Hematopoietic multipotent progenitor cell treated with erythropoietin and hydrocortisone succinate and interleukin-3 and kit ligand, for 6 days (in vitro differentiated cells): Measurements from ENCODE around the gene C1QA.

ENCODE experiments used
- DNase-seq: peaks from one replicate; pipeline ENCODE4 v3.0.0-alpha.2; 2015

Gene C1QA

GRCh38 chr1:22613572-22613918, 22.9 kb upstream of the C1QA start:
- DNase-seq = no peak

DNA sequence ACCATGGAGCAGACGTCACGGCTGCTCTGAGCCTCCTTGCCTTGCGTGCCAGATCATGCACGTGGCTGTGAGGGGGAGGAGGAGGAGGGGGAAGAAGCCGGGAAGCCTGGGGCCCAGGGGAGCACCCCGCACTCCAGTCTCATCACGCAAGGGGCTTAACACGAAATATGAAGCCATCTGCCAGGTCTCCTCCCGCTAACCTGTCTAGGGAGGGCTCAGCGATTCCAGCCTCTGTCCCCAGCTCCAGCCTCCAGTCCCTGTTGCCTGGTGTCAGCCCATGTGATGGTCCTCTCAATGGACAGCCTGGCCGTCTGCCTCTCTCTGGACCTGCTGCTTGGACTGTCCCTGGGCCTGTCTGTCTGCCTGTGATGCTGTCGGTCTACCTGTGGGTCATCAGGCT, 22.5 kb upstream of the C1QA start:
- no peak for DNase-seq

DNA sequence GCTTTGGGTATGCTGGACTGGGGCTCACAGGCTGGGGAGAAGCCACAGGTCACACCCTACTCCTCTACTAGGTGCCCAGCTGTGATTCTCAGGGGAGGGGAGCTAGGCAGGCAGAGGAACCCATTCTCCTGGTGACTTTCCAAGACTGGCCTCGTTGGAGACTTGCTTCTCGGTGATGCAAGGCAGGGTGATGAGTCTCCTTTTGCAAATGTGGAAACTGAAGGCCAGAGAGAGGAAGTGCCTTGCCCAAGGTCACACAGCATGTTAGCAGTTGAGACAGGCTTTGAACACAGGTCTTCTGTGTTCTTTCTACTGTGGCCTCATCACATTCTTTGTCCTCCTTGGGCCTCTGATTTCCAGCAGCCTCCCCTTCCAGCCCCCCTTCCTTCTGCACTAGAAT, 20.5 kb upstream of the C1QA start:
- no peak for DNase-seq

DNA sequence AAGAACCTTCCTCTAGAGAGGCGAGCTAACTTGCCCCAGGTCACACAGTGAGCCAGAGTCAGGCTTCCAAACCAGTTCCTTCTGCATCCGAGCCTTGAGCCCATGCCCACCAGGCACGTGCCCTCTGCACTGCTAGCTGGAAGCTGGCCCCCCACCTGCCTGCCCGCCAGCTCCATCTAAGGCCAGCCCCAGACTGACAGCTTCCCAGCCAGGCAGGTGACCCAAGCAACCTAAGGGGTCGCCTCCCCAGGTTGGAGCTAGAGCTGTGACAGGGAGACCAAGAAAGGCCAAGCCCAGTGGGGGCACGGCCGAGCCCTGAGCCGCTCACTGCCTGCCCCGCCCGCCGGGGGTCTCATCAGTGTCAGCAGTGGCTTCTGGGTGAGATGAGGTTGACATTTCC, 19.9 kb upstream of the C1QA start:
- DNase-seq = no peak

- no peak for DNase-seq
Observed at GRCh38 chr1:22618056-22618455, 18.4 kb upstream of the C1QA start.

GRCh38 chr1:22619252-22619651, 17.2 kb upstream of the C1QA start:
- DNase-seq = peak; percentile 9

- no peak for DNase-seq
Observed at GRCh38 chr1:22619798-22620197, 16.6 kb upstream of the C1QA start.

GRCh38 chr1:22621761-22622160, 14.7 kb upstream of the C1QA start:
- no peak for DNase-seq

GRCh38 chr1:22625262-22625925, 11.0 kb upstream of the C1QA start:
- DNase-seq = peak; percentile 30

DNA sequence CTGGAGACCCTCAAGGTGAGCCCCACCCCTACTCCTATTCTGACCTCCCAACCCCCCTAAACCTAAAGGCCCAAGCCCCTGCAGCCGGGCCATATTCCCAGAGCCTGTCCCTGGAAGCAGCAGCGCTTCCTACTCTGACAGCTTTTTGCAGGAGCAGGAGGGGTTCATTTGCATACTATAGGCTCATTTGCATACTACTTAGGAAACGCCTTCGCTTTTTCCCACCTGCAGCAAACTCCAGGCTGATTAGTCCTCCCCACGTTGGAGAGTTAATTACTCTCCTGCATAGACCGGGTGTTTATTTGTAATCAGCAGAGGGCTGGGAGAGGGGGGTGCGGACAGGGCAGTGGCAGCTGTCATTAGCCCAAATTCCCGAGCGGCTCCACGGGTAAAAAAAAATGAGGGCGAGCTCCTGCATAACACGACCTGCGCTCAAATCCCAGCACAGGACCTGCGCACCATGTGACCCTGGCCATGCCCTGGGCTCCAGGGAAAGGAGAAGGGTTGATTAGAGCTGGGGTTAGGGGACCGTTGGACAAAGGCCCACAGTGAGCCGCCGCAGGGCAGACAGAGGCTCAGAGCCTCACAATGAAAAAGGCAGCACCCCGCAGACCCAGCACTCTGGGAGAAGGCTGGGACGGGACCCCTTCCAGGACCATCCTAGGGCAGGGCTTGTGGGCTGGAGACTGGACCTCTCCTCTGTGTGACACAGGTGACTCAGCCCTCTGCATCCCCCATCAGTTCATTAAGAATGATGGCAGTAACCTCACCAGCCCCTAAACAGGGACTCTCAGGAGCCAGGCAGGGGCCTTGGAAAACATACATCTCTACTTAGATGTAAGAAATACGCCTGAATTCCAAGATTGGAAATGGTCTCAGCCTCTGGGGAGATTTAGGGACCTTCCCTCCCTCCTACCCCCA, 9.9 kb upstream of the C1QA start:
- DNase-seq = no peak

GRCh38 chr1:22627331-22627730, 9.1 kb upstream of the C1QA start:
- DNase-seq = no peak

DNA sequence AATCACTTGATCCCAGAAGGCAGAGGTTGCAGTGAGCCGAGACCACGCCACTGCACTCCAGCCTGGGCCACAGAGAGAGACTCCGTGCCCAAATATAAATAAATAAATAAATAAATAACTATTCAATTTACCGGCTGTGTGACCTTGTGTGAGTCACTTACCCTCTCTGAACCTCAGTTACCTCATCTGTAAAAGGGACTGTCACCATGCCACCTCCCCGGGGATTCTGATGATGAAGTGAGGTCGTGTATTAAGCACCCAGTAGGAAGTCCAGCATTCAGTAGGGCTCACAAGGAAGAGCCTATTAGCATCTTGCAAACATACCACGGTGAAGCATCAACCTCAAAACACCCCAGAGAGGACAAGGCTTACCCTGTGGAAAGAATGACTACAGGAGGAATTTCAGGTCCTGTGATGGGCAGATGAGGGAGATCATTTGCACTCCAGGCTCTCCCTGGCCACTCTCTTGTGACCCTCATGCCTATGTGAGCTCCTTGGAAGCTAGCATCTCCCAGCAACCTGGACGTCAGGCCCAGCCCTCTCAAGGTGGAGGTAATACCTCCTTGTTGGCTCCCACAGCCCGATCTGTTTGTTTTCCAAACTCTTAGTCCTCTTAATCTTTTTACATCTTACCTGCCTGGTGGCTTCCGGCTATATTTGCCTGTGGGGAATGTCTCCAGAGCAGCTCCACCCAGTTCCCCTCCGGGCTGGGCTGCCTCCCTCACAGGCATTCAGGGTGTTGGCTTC, 7.6 kb upstream of the C1QA start:
- no peak for DNase-seq

- DNase-seq = no peak
Observed at GRCh38 chr1:22629886-22630285, 6.5 kb upstream of the C1QA start.

DNA sequence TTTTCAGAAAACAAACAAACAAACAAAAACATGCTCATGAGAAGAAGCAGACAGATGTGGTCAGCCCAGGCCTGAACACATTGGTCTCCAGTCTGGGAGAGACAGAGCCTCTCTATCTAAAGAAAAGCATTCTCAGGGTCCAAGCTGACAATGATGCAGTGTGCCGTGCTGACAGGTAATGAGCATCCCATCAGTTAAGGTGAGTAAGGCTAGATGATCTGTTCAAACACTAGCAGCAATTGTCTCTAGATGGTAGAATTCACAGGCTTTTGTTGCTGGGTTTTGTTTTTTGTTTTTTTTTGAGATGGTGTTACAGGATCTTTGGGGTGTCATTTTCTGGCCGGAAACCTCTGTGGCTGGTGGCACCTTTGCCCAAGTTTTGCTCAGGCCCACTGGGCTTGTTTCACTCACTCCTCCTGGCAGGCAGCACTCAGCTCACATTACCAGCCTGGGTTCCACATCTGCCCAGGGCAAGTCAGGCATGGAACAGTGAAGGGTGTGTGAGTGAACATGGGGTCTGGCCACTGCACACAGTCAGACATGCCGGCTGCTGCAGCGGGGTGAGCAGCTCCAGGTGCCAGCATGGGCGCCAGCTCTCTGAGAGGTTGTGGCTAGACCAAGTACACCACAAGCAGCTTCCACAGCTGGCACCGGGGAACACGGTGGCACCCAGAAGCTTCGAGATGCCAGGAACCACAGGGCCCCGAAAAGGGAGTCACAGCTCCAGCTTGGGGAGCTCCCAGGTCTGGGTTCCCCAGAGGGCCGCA, 2.5 kb upstream of the C1QA start:
- DNase-seq = no peak

GRCh38 chr1:22635436-22635835, 992 bp upstream of the C1QA start:
- no peak for DNase-seq

- DNase-seq = no peak
Observed at GRCh38 chr1:22636927-22637326, 499 bp downstream of the C1QA start.

GRCh38 chr1:22637907-22638445, 1.5 kb downstream of the C1QA start:
- DNase-seq = no peak

GRCh38 chr1:22638476-22639234, 2.2 kb downstream of the C1QA start:
- no peak for DNase-seq

GRCh38 chr1:22639286-22639685, 2.9 kb downstream of the C1QA start:
- peak; percentile 26 for DNase-seq

DNA sequence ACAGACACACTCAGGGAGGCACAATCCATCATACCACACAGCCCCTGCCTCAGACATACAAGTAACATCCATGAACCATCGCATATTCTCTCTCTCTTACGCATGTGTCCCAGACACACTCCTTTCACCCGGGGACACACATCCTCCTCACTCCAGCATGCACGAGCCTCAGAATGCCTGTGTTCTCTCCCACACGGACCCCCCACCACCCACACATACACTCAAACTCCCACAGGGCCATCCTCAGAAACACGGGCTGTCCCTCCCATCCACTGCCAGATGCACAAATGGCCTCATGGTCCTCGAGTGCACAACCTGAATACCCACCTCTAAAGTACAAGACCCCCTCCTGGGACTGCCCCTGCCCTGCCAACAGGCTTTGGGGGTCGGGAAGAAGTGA, 4.8 kb downstream of the C1QA start:
- DNase-seq = no peak

DNA sequence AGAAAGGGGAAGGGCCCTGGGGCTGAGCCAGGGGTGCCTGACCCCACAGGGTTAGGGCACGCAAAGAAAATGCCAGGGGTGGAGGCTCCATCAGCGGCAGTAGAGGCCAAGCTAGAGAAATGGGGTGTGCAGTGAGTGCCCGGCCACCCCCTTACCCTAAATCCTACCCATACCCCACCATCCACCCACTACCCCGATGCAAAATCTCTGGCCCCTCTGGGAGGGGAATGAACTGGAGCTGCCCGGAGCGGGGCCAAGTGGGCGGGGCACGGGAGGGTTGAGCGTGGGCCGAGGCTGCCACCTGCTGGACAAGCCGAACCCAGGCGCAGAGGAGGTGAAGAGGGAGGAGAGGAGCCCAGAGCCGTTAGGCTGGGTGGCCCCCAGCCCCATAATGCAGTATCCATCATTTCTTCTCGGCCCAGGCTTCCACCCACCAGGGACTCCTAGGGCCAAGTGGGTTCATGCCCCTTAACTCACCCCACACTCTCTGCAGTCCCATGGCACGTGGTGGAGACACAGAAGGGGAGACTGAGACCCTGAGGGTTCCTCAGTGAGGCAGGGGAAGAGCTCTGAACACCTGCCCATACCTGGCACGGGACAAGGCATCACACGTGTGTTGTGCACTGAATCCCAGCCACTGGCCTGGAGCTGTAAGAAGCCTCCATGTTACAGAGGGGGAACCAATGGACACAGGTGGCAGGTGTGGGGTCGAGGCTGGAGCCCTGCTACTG, 5.6 kb downstream of the C1QA start:
- peak; percentile 75 for DNase-seq
